Head of caudate nucleus (tissue), 42 donors: ENCODE measurements around the gene SERPINA5.
"Not testable (repeated sequence)": the region's sequence is repeated elsewhere in the genome, so short reads cannot be mapped to it uniquely, and the experiment has no call there.

Experiments used
- DNase-seq, 42 donors: peaks; one replicate each; pipeline versions ENCODE4 v3.0.0 to v3.0.0-alpha.2; 2020 to 2021; ENCODE audit warnings: mixed read lengths in 7 of 42
- intact Hi-C: fragments of 100-400 bp; cut with DNase I; formaldehyde crosslinking; loops from one replicate; pipeline ENCODE4 v1.15.0; 2022

The SERPINA5 gene

GRCh38 chr14:94633121-94633520, 51.9 kb downstream of the SERPINA5 start:
- peak in 1 of 42 donors; percentile 20 for DNase-seq
- intact Hi-C loops: no loop called here

GRCh38 chr14:94635154-94635553, 53.9 kb downstream of the SERPINA5 start:
- intact Hi-C loops: no loop called here
- no peak for DNase-seq

DNA sequence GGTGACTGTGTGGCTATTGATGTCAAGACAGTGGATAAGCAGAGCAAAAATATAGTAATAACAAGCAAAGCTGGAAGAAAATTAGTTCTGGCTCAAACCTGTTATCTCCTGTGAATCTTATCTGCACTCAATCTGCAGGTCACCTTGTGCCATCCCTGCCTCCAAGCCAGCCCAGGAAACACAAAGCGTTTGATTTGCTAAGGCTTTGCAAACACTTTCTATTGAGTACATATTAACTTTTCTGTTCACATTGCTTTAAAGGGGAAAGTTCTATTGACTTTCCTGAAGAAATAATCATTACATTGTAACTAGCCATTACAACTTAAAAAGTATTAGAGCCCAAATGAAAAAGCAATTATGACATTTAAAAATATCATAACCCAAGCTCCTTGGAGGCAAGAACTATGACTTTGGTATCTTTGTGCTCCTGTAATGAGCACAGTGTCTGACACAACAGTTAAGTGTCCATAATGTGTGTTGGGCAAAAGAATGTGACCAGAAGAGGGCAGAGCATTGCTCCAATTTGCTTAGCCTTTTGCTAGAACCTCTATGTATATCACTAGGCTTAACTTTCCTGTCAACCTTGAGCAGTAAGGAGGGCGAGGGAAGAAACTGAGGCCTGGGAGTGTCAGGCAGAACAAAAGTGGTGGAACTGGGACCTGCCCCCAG, 55.7 kb downstream of the SERPINA5 start:
- no peak for DNase-seq
- intact Hi-C loops: no loop called here

DNA sequence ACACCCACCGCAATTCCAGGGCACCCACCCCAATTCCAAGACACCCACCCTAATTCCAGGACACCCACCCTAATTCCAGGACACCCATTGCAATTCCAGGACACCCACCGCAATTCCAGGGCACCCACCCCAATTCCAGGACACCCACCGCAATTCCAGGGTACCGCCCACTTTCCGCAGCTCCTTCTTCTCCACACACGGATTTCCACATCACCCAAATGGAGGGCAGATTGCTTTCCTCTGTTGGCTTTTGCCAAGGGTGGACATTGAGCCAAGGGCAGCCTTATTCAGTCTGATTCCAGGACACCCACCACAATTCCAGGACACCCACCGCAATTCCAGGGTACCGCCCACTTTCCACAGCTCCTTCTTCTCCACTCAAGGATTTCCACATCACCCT, 56.6 kb downstream of the SERPINA5 start:
- intact Hi-C loops, DNase-seq: not testable (repeated sequence)

DNA sequence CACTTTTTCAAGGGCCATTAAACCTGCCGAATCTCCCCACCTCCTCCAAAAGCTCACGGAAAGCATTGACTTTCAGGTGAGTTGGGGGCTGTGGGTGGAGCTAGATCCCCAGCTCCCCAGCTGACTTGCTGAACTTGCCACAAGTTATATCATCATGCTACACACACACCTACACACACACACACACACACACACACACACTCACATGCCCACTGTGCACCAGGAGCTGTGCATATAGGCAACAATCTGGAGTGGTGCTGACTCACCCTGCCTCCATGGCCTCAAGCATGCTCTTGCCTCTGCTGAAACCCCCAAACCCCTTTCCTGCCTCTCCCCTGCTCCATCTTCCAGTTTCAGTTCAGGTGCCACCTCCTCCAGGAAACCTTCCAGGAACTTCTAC, 57.1 kb downstream of the SERPINA5 start:
- intact Hi-C loops: no loop called here
- DNase-seq: peak in 14 of 42 donors; percentile 5 to 53 (median 25)

GRCh38 chr14:94638961-94639817, 58.0 kb downstream of the SERPINA5 start:
- intact Hi-C loops: no loop called here
- DNase-seq: no peak

DNA sequence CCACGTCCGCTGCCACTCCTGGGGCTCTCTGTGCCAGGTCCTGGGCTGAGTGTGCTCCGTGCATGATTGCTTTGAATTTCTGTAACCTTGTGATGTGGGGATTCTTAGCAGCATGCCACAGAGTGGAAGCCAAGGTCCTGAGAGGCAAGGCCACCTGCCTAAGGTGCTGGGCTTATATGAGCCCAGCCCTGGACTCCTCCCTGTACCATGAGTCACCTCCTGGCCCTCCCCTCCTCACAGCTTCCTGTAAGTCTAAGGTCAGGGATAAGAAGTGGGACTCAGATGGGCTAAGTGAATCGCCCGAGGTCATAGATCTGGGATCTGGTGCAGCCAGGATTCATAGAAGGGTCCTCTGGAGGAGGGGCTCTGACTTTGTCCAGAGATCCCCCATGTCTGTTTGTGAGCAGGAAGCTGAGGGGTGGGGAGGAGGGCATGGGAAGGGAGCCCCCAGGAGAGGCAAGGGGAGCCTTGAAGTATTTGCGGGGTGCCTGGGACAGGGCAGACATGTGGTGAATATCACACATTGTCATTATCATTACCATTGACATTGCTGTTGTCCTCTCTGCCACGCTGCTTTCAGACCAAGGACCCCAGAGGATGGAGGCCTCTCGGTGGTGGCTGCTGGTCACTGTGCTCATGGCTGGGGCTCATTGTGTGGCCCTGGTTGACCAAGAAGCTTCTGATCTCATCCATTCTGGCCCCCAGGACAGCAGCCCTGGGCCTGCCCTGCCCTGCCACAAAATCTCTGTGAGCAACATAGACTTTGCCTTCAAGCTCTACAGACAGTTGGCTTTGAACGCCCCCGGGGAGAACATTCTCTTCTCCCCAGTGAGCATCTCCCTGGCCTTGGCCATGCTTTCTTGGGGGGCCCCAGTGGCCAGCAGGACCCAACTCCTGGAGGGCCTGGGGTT, 59.8 kb downstream of the SERPINA5 start:
- no peak for DNase-seq
- intact Hi-C loops: no loop called here

GRCh38 chr14:94641632-94641955, 60.4 kb downstream of the SERPINA5 start:
- intact Hi-C loops: no loop called here
- DNase-seq: no peak
